ENCODE measurements around the gene PGBD2. TPM values are rescaled to one million over a fixed set of nuclear protein-coding genes. Genes with fewer than 3 reads are reported as not detected.
A peak's percentile ranks its signal among the peaks of the same experiment; 100 is the strongest.

The PGBD2 gene
- total and polyA plus RNA-seq, 2 of the 8 experiments (the other 6 are each of a cell fraction or from before 2014, with no cell fraction given) = 4.5 to 7.7 TPM

DNA sequence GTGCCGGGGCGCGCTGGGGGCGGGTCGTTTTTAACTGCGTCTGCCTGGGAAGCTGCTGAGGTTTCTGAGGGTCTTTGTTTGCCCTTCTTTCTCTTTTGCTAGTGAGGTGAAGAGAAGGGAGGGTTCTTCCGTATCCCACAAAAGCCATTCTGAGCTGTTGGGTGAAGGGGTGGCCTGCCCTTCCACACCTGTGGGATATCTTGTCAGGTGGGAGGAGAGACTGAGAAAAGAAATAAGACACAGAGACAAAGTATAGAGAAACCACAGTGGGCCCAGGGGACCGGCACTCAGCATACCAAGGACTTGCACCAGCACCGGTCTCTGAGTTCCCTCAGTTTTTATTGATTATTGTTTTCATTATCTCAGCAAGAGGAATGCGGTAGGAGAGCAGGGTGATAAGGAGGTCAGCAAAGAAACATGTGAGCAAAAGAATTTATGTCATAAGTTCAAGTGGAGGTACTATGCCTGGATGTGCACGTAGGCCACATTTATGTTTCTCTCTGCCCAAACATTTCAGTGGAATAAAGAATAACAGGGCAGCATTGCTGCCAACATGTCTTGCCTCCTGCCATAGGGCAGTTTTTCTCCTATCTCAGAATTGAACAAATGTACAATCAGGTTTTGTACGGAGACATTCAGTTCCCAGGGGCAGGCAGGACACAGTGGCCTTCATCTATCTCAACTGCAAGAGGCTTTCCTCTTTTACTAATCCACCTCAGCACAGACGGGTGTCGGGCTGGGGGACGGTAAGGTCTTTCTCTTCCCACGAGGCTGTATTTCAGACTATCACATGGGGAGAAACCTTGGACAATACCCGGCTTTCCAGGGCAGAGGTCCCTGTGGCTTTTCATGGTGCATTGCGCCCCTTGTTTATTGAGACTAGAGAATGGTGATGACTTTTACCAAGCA is 972 bp downstream of the PGBD2 start:
- peaks cover 6% of the 10 kb centered on the region for H3K23me2 ChIP-seq (ENCODE audit: low read depth, low read length)
- no peak overlapping the region for H2AFZ ChIP-seq (ENCODE audit: low read length)
- peaks cover 0 to 41% of the 10 kb centered on the region in 2 experiments; a peak in 2 of 4 replicates for H3K79me2 ChIP-seq (ENCODE audit: control insufficient read depth in 1 of 2, insufficient read depth in 2 of 2, low read length in 2 of 2)
- H4K91ac ChIP-seq (replicated peaks; ENCODE audit: insufficient read length, low read length) = no peak overlapping the region
- H2BK120ac ChIP-seq (replicated peaks; ENCODE audit: low read depth, low read length) = no peak overlapping the region
- no peak overlapping the region for H3K23ac ChIP-seq (ENCODE audit: insufficient read length)
- peak overlapping the region in 3 of 4 experiments; percentile 79 to 91 (median 89); a peak in 6 of 7 replicates for H3K9ac ChIP-seq (replicated peaks in 1 of 4; ENCODE audit: extremely low read depth in 1 of 4, low read depth in 3 of 4, low read length in 3 of 4)
- H2AK5ac ChIP-seq (ENCODE audit: low read depth, low read length) = peak overlapping the region; percentile 41; the same call in 1 of the 2 replicates
- H2BK20ac ChIP-seq (ENCODE audit: low read length) = no peak overlapping the region
- TF ChIP-seq POLR2AphosphoS5 (IDR thresholded peaks at IDR 0.05; ENCODE audit: low read depth, low read length) (peak; percentile 32; the same call in 1 of the 2 replicates), POLR2A (IDR thresholded peaks at IDR 0.05; ENCODE audit: control extremely low read depth in 1 of 2, low read depth in 2 of 2, low read length in 2 of 2) (peak in 1 of 2 experiments; percentile 55; a peak in 1 of 3 replicates), CHD1 (IDR thresholded peaks at IDR 0.05; ENCODE audit: low read depth, low read length) (no peak), TAF1 (IDR thresholded peaks at IDR 0.05; ENCODE audit: low read depth, low read length) (peak; percentile 53; the same call in 1 of the 2 replicates)
- peaks cover 2% of the 10 kb centered on the region; the same call in 1 of the 2 replicates for H3K79me1 ChIP-seq (ENCODE audit: low read depth, low read length)
- H3K4me1 ChIP-seq (replicated peaks in 1 of 4; ENCODE audit: control insufficient read depth in 3 of 4, insufficient read depth in 4 of 4, low read length in 3 of 4) = peaks cover 0 to 8% (median 3%) of the 10 kb centered on the region in 4 experiments; a peak in 3 of 7 replicates
- no peak overlapping the region for H3K56ac ChIP-seq (replicated peaks; ENCODE audit: insufficient read length, low read depth, low read length)
- H2BK15ac ChIP-seq (ENCODE audit: low read length) = no peak overlapping the region
- DNase-seq (ENCODE audit: low read depth in 1 of 2, low spot score in 2 of 2) = no peak
- no peak overlapping the region for H3K14ac ChIP-seq (ENCODE audit: insufficient read length)
- H2BK12ac ChIP-seq (ENCODE audit: low read depth, low read length) = peak overlapping the region; percentile 46; the same call in 1 of the 2 replicates
- H3K36me3 ChIP-seq (ENCODE audit: control insufficient read depth in 2 of 4, insufficient read depth in 4 of 4, low read length in 3 of 4) = 0 out of 8 replicates have a peak, but pooled peaks cover 0 to 5% (median 0%) of the 10 kb centered on the region in 4 experiments
- H4K5ac ChIP-seq (ENCODE audit: insufficient read length, low read depth, low read length) = peak overlapping the region; percentile 90
- WGBS, 2 experiments (ENCODE audit: extremely low coverage in 1 of 2, insufficient coverage in 1 of 2, insufficient read length in 1 of 2, insufficient replicate concordance in 2 of 2, low coverage in 1 of 2, low lambda C conversion rate in 2 of 2, missing lambda C conversion rate in 1 of 2) = 65% methylated on average over 11 of the region's 18 CpGs; no CpG with 5 or more reads in 1 of the 2 experiments
- no peaks in the 10 kb centered on the region for H3K27me3 ChIP-seq (replicated peaks in 1 of 4; ENCODE audit: control insufficient read depth in 3 of 4, extremely low read depth in 1 of 4, insufficient read depth in 3 of 4, low read length in 3 of 4)
- no peak for FAIRE-seq
- no peaks in the 10 kb centered on the region for H3K9me3 ChIP-seq (ENCODE audit: insufficient read depth in 2 of 2, low read depth in 1 of 2, low read length in 1 of 2)
- H3K4me2 ChIP-seq (ENCODE audit: insufficient read depth in 1 of 2, low read depth in 2 of 2, low read length in 2 of 2) = peak overlapping the region; percentile 64 to 68
- POLR2A ChIA-PET (ENCODE audit: partially characterized antibody) = interaction anchor here (0.7 to 2.0 kb wide), 9 partner anchors 8 to 81 kb away, joined by 3 to 18 read pairs (median 5); partner anchors contain the start of genes SH3BP5L and ZNF692
- no peaks in the 10 kb centered on the region for H4K20me1 ChIP-seq (replicated peaks in 1 of 2; ENCODE audit: control insufficient read depth in 1 of 2, insufficient read depth in 2 of 2, low read length in 2 of 2)
- H3K18ac ChIP-seq (ENCODE audit: extremely low read depth, low read length) = 0 out of 2 replicates have a peak overlapping the region, but pooled peaks have one; percentile 53
- peak overlapping the region; percentile 92 for H2BK5ac ChIP-seq (ENCODE audit: low read depth, low read length)
- CTCF ChIA-PET (ENCODE audit: partially characterized antibody) = interaction anchor here (0.7 to 1.7 kb wide), 5 partner anchors 17 to 65 kb away, joined by 3 to 8 read pairs (median 5); no protein-coding TSS in a partner anchor
- H3K4ac ChIP-seq (replicated peaks; ENCODE audit: insufficient read length, low read depth, low read length) = no peak overlapping the region
- peak overlapping the region; percentile 52 to 71 (median 68) for H3K4me3 ChIP-seq (ENCODE audit: extremely low read depth in 1 of 4, insufficient read depth in 2 of 4, low read depth in 3 of 4, low read length in 4 of 4)
- H4K8ac ChIP-seq (ENCODE audit: extremely low read depth, insufficient read depth, low read length) = peak overlapping the region; percentile 25; the same call in 1 of the 2 replicates
- H3K27ac ChIP-seq (ENCODE audit: low read depth, low read length) = peak overlapping the region; percentile 92
